Amygdala (tissue), 56 donors: ENCODE results near the gene ERO1A.
"Not testable (repeated sequence)": the region's sequence is repeated elsewhere in the genome, so short reads cannot be mapped to it uniquely, and the experiment has no call there.

ENCODE experiments used
- DNase-seq, 56 donors: peaks; one replicate each; lab custom pipeline; 2025; lab: John Stamatoyannopoulos, UW

The ERO1A gene

GRCh38 chr14:52695481-52696091 is at the start of gene ERO1A:
TSS of gene ERO1A (minus strand) at chr14:52695558. CDS start at chr14:52695481, 77 bp downstream.
- peak in 48 of 56 donors; percentile 18 to 80 (median 62) for DNase-seq

- no peak for DNase-seq
These were observed 46.5 kb upstream of the ERO1A start for GRCh38 chr14:52741865-52742264.

GRCh38 chr14:52740751-52741150 is 45.4 kb upstream of the ERO1A start:
- DNase-seq = no peak

- DNase-seq = no peak
These were observed 43.1 kb upstream of the ERO1A start for GRCh38 chr14:52738409-52738808.

GRCh38 chr14:52735921-52736489 is 40.6 kb upstream of the ERO1A start:
- no peak for DNase-seq

- no peak for DNase-seq
These were observed 38.5 kb upstream of the ERO1A start for GRCh38 chr14:52733824-52734223.

- peak in 1 of 56 donors; percentile 38 for DNase-seq
These were observed 35.4 kb upstream of the ERO1A start for GRCh38 chr14:52730709-52731111.

GRCh38 chr14:52729925-52730708 is 34.8 kb upstream of the ERO1A start, which contains the start of gene STYX:
TSS of gene STYX (plus strand) at chr14:52730166. CDS start at chr14:52730475, 309 bp downstream.
- peak; percentile 25 to 98 (median 95) for DNase-seq

GRCh38 chr14:52729585-52729924 is 34.2 kb upstream of the ERO1A start:
- DNase-seq = no peak

GRCh38 chr14:52729035-52729434 is 33.7 kb upstream of the ERO1A start:
- not testable (repeated sequence) for DNase-seq

GRCh38 chr14:52727509-52727908 is 32.2 kb upstream of the ERO1A start:
- not testable (repeated sequence) for DNase-seq

GRCh38 chr14:52724360-52724644 is 28.9 kb upstream of the ERO1A start:
- DNase-seq = no peak

- DNase-seq = no peak
These were observed 28.4 kb upstream of the ERO1A start for GRCh38 chr14:52723514-52724359.

- no peak for DNase-seq
These were observed 20.8 kb upstream of the ERO1A start for GRCh38 chr14:52716155-52716554.

GRCh38 chr14:52711666-52712065 is 16.3 kb upstream of the ERO1A start:
- DNase-seq = no peak

- DNase-seq = peak; percentile 47 to 95 (median 88)
These were observed 11.7 kb upstream of the ERO1A start, which contains the start of gene PSMC6 for GRCh38 chr14:52706724-52707706. TSS of gene PSMC6 (plus strand) at chr14:52707200. CDS start at chr14:52707220, 20 bp downstream.

- DNase-seq = no peak
These were observed 10.9 kb upstream of the ERO1A start for GRCh38 chr14:52706286-52706685.

GRCh38 chr14:52703664-52704063 is 8.3 kb upstream of the ERO1A start:
- no peak for DNase-seq

- DNase-seq = no peak
These were observed 7.9 kb upstream of the ERO1A start for GRCh38 chr14:52703225-52703624.

GRCh38 chr14:52701223-52701622 is 5.9 kb upstream of the ERO1A start:
- no peak for DNase-seq
